Effector memory CD8-positive, alpha-beta T cell (primary cell): ENCODE data around the gene WNT9A.

Source experiments
- ATAC-seq: fragments of 150-1000 bp; cut with Tn5 transposase; replicated peaks from 2 replicates; pipeline ENCODE4 v1.10.0; 2021; ENCODE audit warnings: mild to moderate bottlenecking, moderate library complexity
- DNase-seq, 3 experiments: peaks; one replicate each; pipeline ENCODE4 v3.0.0; 2021
- H3K27ac Mint-ChIP-seq, 2 donors: one replicate each; pipeline ENCODE4 v1.8.0; 2022; ENCODE audit warnings: mild to moderate bottlenecking in 2 of 2, mixed read lengths in 2 of 2, moderate library complexity in 2 of 2
- H3K27me3 Mint-ChIP-seq, 2 donors: one replicate each; pipeline ENCODE4 v1.8.0; 2022; ENCODE audit warnings: mixed read lengths in 2 of 2
- H3K36me3 Mint-ChIP-seq: one replicate; pipeline ENCODE4 v1.8.0; 2022; ENCODE audit warnings: mild to moderate bottlenecking, moderate library complexity, mixed read lengths; ENCODE audit not compliant: insufficient read depth
- H3K4me1 Mint-ChIP-seq, 2 donors: one replicate each; pipeline ENCODE4 v1.8.0; 2022; ENCODE audit warnings: low read depth in 2 of 2, mixed read lengths in 2 of 2
- H3K4me3 Mint-ChIP-seq, 2 donors: one replicate each; pipeline ENCODE4 v1.8.0; 2022; ENCODE audit warnings: mild to moderate bottlenecking in 2 of 2, mixed read lengths in 2 of 2, moderate library complexity in 2 of 2
- H3K9me3 Mint-ChIP-seq, 2 donors: one replicate each; pipeline ENCODE4 v1.8.0; 2022; ENCODE audit warnings: mixed read lengths in 2 of 2

The WNT9A gene

DNA sequence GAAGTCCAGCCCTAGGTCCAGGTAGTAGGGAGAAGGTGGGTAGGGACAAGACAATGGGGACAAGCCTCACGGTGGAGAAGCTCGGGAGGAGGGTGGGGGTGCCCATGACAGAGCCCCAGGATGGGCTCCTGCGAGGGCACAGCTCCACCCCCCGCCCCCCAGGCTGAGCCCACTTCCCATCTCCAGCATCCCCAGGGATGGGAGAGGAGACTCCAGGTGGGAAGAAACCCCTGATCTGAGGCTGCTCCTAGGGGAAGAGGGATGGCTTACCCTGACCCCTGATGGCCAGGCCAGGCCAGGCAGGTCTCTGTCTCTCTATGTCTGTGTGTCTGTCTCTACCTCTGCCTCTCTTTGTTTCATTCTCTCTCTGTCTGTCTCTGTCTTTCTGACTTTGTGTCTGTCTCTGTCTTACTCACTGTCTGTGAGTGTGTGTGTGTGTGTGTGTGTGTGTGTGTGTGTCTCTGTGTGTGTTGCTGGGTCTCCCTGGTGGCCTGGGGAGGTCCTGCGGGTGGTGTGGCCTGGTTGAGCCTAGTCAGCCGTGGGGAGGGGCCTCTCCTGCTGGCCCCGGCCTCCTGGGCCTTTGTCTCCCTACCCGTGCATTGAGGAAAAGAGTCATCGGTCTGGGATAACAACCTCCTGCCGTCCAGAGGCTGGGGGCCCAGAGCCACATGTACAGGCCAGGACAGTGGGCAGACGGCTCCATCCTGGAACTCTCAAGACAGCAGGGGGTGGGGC, 45.7 kb downstream of the WNT9A start:
- Mint-ChIP-seq H3K9me3 (no peaks in the 10 kb centered on the region), H3K27ac (peak overlapping the region in 1 of 2 donors; percentile 47), H3K4me1 (peaks cover 14 to 19% of the 10 kb centered on the region in 2 donors), H3K27me3 (peaks cover 0 to 4% of the 10 kb centered on the region in 2 donors), H3K4me3 (no peak overlapping the region), H3K36me3 (no peaks in the 10 kb centered on the region)
- DNase-seq (no peak), ATAC-seq (no peak)

GRCh38 chr1:227901239-227901905, 46.4 kb downstream of the WNT9A start:
- no peak for ATAC-seq
- Mint-ChIP-seq H3K36me3 (no peaks in the 10 kb centered on the region), H3K9me3 (no peaks in the 10 kb centered on the region)

DNA sequence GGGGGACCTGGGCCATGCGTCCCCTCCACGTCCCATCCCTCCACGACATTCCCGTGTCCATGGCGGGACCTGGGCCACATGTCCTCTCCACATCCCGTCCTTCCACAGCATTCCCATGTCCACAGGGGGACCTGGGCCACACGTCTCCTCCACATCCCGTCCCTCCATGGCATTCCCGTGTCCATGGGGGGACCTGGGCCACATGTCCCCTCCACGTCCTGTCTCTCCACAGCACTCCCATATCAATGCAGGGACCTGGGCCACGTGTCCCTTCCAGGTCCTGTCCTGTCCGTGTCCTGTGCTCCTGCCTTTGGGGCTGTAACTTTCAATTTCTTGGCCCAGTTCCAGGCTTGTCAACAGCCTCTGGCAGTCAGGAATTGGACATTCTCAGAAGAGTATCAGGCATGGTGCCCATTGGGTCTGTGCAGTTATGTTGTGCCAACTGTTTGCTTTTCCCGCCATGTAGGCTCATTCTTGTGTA, 47.1 kb downstream of the WNT9A start:
- Mint-ChIP-seq H3K27ac (no peak overlapping the region), H3K36me3 (no peaks in the 10 kb centered on the region), H3K9me3 (no peaks in the 10 kb centered on the region), H3K4me1 (peaks cover 14 to 15% of the 10 kb centered on the region in 2 donors), H3K27me3 (no peaks in the 10 kb centered on the region), H3K4me3 (no peak overlapping the region)
- DNase-seq (no peak), ATAC-seq (no peak)

More at GRCh38 chr1:227901239-227901905, 46.4 kb downstream of the WNT9A start:
- DNase-seq, result no peak
- Mint-ChIP-seq H3K27ac (no peak overlapping the region), H3K27me3 (no peaks in the 10 kb centered on the region), H3K4me3 (no peak overlapping the region), H3K4me1 (peaks cover 14 to 15% of the 10 kb centered on the region in 2 donors)

GRCh38 chr1:227899820-227900449, 47.8 kb downstream of the WNT9A start:
- H3K27ac Mint-ChIP-seq, result no peak overlapping the region

DNA sequence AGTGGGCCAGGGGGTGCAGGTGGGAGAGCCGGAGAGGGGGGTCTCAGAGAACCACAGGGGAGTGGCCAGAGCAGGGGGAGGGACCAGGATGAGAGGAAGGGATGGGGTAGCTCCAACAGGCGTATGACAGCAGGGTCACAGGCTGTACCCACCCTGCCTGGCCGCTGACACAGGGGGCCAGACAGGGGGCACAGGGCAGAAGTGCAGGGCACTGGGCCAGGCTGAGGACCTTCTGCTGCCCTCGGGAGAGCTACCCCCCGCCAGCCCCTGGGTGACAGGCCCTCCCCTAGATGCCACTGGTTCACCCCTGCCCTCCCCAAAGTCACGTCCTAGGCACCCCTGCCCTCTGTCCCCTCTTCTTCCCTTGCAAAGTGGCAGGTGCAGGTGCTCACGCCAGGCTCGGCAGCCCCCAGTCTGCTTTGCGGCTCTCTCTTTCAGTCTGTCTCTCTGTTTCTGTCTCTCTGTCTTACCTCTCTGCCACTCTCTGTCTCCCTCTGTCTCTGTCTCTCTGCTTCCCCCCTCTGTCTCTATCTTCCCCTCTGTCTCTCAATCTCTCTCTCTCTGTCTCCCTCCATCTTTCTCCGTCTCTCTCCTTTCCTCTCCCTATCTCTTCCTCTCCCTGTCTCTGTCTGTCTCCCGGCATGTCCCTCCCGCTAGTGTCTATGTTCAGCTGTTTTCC, 48.5 kb downstream of the WNT9A start:
- no peak overlapping the region for H3K27ac Mint-ChIP-seq
- H3K9me3 Mint-ChIP-seq, result no peaks in the 10 kb centered on the region
- H3K4me3 Mint-ChIP-seq, result no peak overlapping the region
- no peaks in the 10 kb centered on the region for H3K27me3 Mint-ChIP-seq
- ATAC-seq (no peak), DNase-seq (no peak)
- no peaks in the 10 kb centered on the region for H3K36me3 Mint-ChIP-seq
- peaks cover 14 to 18% of the 10 kb centered on the region in 2 donors for H3K4me1 Mint-ChIP-seq

More at GRCh38 chr1:227899820-227900449, 47.8 kb downstream of the WNT9A start:
- H3K36me3 Mint-ChIP-seq, result no peaks in the 10 kb centered on the region
- no peak for DNase-seq
- no peaks in the 10 kb centered on the region for H3K27me3 Mint-ChIP-seq
- peaks cover 14 to 17% of the 10 kb centered on the region in 2 donors for H3K4me1 Mint-ChIP-seq
- ATAC-seq, result no peak
- H3K9me3 Mint-ChIP-seq, result no peaks in the 10 kb centered on the region
- no peak overlapping the region for H3K4me3 Mint-ChIP-seq

GRCh38 chr1:227898502-227899140, 49.1 kb downstream of the WNT9A start:
- peak; percentile 31 for ATAC-seq

GRCh38 chr1:227897704-227898438, 49.9 kb downstream of the WNT9A start:
- Mint-ChIP-seq H3K4me3 (no peak overlapping the region), H3K36me3 (no peaks in the 10 kb centered on the region), H3K27ac (peak overlapping the region in 1 of 2 donors; percentile 41), H3K9me3 (no peaks in the 10 kb centered on the region), H3K27me3 (no peaks in the 10 kb centered on the region), H3K4me1 (peaks cover 14 to 18% of the 10 kb centered on the region in 2 donors)
- no peak for ATAC-seq
- no peak for DNase-seq

More at GRCh38 chr1:227898502-227899140, 49.1 kb downstream of the WNT9A start:
- Mint-ChIP-seq H3K4me1 (peaks cover 14 to 18% of the 10 kb centered on the region in 2 donors), H3K36me3 (no peaks in the 10 kb centered on the region), H3K27ac (peak overlapping the region in 1 of 2 donors; percentile 41), H3K27me3 (no peaks in the 10 kb centered on the region), H3K9me3 (no peaks in the 10 kb centered on the region), H3K4me3 (no peak overlapping the region)
- no peak for DNase-seq

DNA sequence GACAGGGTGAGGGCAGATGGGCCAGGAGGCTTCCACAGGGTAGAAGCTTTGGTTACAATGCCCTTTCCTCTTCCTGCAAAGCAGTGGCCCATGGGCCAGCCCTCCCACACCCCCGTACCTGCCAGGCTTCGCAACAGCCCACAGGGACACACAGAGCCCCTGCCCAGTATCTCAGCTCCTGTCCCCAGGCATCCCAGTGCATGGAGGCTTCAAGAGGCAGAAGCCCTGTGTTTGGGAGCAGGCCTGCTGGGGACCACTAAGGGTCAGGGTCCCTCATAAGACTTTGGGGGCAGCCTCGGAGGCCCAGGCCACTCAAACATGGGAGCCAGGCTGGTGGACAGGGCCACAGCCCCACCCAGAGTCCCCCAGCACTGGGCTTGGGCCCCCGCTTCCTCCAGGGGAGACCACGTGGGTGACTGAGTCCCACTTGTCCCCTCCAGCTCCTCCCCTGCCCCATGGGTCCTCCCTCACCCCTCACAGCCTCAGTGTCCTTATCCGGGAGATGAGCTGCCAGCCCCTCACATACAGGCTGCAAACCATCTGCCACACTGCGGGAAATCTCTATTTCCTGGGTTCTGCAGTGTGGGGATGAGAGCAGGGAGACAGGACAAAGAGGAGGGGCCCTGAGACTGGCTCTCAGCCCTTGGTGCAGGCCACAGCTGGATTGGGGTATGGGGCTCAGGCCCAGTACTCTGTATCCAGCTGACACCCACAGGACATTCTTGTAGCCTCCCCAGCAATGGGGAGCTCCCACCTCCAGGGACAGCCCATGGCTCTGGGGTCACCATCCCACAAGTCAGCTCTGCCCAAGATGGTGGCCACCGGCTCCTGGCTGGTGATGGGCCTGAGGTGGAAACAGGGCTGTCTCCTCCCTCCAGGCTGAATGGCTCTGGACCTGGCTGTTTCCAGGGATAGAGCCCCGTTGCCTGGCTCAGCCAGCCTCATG, 50.7 kb downstream of the WNT9A start:
- H3K27me3 Mint-ChIP-seq, result no peaks in the 10 kb centered on the region
- H3K9me3 Mint-ChIP-seq, result no peaks in the 10 kb centered on the region
- no peak overlapping the region for H3K4me3 Mint-ChIP-seq
- H3K4me1 Mint-ChIP-seq, result peaks cover 16 to 18% of the 10 kb centered on the region in 2 donors
- ATAC-seq (no peak), DNase-seq (no peak)
- no peak overlapping the region for H3K27ac Mint-ChIP-seq
- H3K36me3 Mint-ChIP-seq, result no peaks in the 10 kb centered on the region

DNA sequence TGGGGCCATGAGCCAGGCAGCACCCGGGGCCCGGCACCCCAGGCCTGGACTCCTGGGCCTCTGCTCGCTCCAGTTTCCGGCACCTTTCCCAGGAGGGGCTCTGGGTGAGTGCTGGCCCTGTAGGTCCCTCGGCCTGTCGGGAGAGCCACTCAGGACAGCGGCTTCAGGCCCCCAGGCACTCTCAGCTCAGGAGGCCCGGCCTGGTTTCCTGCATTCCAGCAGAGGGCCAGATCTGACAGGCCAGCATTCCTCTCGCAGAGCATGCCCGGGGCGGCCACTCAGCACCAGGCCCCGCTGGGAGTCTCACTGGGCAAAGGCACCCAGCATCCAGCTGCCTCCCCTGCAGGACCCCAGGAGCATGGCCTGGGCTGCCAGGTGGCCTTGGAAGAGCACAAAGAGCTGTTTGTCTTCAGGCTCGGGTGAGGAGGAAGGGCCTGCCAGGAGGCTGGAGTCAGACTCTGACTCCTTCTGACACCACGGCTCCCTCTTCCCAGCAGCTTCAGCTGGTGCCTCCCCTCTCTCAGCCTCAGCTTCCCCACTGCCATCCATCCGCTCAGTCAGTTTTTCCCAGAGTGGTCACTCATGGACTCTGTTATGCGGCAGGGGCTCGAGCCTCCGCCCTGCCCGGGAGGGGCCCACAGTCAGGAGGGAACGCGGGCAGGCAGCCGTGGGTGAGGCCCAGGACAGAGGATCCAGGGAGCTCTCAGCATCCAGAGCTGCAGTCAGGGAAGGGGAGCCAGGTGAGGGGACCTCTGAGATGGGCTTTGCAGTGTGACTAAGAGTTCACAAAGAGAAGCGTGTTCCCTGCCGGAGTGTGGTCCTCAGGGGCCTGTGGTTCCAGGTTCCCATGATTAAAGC, 51.7 kb downstream of the WNT9A start:
- Mint-ChIP-seq H3K27ac (no peak overlapping the region), H3K4me3 (no peak overlapping the region), H3K27me3 (no peaks in the 10 kb centered on the region), H3K9me3 (no peaks in the 10 kb centered on the region), H3K4me1 (peaks cover 15 to 18% of the 10 kb centered on the region in 2 donors), H3K36me3 (no peaks in the 10 kb centered on the region)
- ATAC-seq, result no peak
- no peak for DNase-seq

DNA sequence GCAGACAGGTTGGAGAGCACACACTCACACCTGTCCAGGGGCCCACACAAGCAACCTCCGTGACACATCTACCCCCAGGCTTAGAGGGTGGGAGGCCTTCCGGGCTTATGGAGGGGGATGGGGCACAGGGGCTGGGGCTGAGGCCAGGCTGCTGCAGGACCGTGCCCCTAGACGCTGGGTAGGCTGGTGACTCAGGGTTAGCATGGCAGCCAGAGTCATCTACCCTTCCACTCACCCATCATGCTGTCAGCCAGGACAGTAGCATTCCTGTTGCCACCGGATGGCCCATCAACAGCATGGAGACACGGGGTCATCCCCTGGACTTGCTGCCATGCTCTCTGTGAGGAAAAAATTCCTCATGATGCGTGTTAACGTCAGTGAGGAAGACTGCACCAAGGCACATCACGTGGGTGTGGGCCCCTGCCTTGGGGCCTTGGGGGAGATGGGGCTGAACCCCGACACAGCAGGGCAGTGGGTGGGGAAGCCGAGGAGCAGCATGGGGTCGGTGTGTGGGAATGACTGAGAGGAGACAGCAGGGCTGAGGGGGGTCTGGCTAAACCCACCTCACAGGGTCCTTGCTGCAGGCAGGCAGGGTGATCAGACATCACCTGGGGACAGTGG, 52.8 kb downstream of the WNT9A start:
- H3K27ac Mint-ChIP-seq, result no peak overlapping the region
- ATAC-seq (no peak), DNase-seq (no peak)
- peaks cover 15 to 19% of the 10 kb centered on the region in 2 donors for H3K4me1 Mint-ChIP-seq
- H3K9me3 Mint-ChIP-seq, result no peaks in the 10 kb centered on the region
- no peaks in the 10 kb centered on the region for H3K27me3 Mint-ChIP-seq
- no peak overlapping the region for H3K4me3 Mint-ChIP-seq
- H3K36me3 Mint-ChIP-seq, result no peaks in the 10 kb centered on the region
